ENCODE data around the gene TRERF1. TPM values are rescaled to one million over a fixed set of nuclear protein-coding genes. Genes with fewer than 3 reads are reported as not detected.

Gene TRERF1
- total RNA-seq, 1 donor from 2014 or later = 12.4 TPM

DNA sequence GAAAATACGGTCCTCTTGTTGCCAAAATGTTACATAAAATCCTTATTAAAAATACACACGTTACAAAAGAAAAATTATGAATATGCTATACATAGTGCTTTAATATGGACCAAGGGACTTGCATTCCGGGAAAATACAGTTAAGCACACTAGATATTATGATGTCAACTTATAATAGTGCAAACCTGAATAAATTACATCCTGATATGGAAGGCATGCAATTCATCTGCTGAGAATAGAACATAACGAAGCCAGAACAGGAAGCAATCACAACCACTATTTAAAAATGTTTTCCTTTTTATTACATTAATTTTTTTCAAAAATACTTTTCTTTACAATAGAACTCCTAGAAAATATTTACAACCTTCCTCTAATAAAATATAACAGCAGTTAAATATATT is 226.3 kb downstream of the TRERF1 start:
- DNase-seq (ENCODE audit: low read depth, low spot score) = no peak
- H3K27ac Mint-ChIP-seq (ENCODE audit: unreplicated experiment) = no peak overlapping the region
- H3K9me3 Mint-ChIP-seq = no peaks in the 10 kb centered on the region
- H3K27me3 Mint-ChIP-seq (ENCODE audit: low read depth) = no peaks in the 10 kb centered on the region
- H3K4me1 Mint-ChIP-seq = no peaks in the 10 kb centered on the region
- no peaks in the 10 kb centered on the region for H3K36me3 Mint-ChIP-seq (ENCODE audit: low read depth)
- TF ChIP-seq CTCF (conservative IDR thresholded peaks at IDR 0.05) = no peak
- no peak overlapping the region for H3K4me3 Mint-ChIP-seq

DNA sequence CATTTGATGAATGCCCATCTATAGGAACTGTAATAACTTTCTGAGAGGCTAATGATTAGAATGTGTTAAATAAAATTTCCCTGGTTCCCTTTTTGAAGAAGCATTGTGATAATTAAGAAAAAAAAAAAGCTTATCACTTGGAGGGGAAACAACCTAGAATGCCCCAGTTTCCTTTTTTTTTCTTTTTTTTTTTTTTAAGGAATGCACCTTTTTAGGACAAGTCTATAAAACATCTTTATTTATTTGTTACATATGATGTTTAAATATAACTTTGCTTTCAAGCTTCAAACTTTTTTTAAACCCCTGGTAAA is 226.7 kb downstream of the TRERF1 start:
- no peak for TF ChIP-seq CTCF (conservative IDR thresholded peaks at IDR 0.05)
- Mint-ChIP-seq H3K27me3 (ENCODE audit: low read depth) (no peaks in the 10 kb centered on the region), H3K4me1 (no peaks in the 10 kb centered on the region), H3K9me3 (no peaks in the 10 kb centered on the region), H3K27ac (ENCODE audit: unreplicated experiment) (no peak overlapping the region), H3K36me3 (ENCODE audit: low read depth) (no peaks in the 10 kb centered on the region), H3K4me3 (no peak overlapping the region)
- no peak for DNase-seq (ENCODE audit: low read depth, low spot score)

DNA sequence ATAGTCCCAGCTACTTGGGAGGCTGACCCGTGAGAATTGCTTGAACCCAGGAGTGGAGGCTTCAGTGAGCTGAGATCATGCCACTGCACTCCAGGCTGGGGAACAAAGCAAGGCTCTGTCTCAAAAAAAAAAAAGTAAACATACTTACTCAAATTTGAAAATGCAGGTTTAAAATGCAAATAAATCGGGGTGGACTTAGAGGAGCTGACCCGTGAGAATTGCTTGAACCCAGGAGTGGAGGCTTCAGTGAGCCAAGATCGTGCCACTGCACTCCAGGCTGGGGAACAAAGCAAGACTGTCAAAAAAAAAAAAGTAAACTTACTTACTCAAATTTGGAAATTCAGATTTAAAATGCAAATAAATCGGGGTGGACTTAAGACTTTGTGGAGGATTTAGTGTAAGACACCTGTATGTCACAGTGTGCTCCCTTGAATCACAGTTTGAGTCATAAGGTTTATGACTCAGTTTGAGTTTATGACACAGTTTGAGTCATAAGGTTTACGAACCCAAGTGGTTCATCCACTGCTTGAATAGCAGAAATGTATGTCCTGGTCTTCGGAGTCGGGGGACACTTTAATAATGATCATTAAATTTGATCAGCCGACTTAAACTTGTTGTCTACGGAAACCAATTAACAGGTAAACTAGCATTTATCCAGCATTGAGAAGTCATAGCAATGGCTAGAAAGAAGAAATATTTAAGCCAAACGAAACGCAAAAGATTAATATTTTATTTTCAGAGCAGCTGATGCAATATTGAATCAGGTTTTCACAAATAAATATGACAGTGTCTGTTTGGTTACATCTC is 227.3 kb downstream of the TRERF1 start:
- no peaks in the 10 kb centered on the region for H3K4me1 Mint-ChIP-seq
- H3K4me3 Mint-ChIP-seq = no peak overlapping the region
- H3K27ac Mint-ChIP-seq (ENCODE audit: unreplicated experiment) = no peak overlapping the region
- H3K27me3 Mint-ChIP-seq (ENCODE audit: low read depth) = no peaks in the 10 kb centered on the region
- no peaks in the 10 kb centered on the region for H3K9me3 Mint-ChIP-seq
- TF ChIP-seq CTCF (conservative IDR thresholded peaks at IDR 0.05) = no peak
- H3K36me3 Mint-ChIP-seq (ENCODE audit: low read depth) = no peaks in the 10 kb centered on the region
- DNase-seq (ENCODE audit: low read depth, low spot score) = no peak

GRCh38 chr6:42222448-42222847 is 229.3 kb downstream of the TRERF1 start:
- TF ChIP-seq CTCF (conservative IDR thresholded peaks at IDR 0.05) = no peak
- Mint-ChIP-seq H3K4me1 (peaks cover 5% of the 10 kb centered on the region), H3K27me3 (ENCODE audit: low read depth) (no peaks in the 10 kb centered on the region), H3K36me3 (ENCODE audit: low read depth) (peaks cover 3% of the 10 kb centered on the region), H3K27ac (ENCODE audit: unreplicated experiment) (no peak overlapping the region), H3K9me3 (no peaks in the 10 kb centered on the region), H3K4me3 (no peak overlapping the region)
- no peak for DNase-seq (ENCODE audit: low read depth, low spot score)

GRCh38 chr6:42221546-42221945 is 230.2 kb downstream of the TRERF1 start:
- Mint-ChIP-seq H3K4me3 (peak overlapping the region; percentile 10), H3K4me1 (peaks cover 10% of the 10 kb centered on the region), H3K9me3 (no peaks in the 10 kb centered on the region), H3K36me3 (ENCODE audit: low read depth) (peaks cover 4% of the 10 kb centered on the region), H3K27me3 (ENCODE audit: low read depth) (no peaks in the 10 kb centered on the region), H3K27ac (ENCODE audit: unreplicated experiment) (no peak overlapping the region)
- no peak for TF ChIP-seq CTCF (conservative IDR thresholded peaks at IDR 0.05)
- no peak for DNase-seq (ENCODE audit: low read depth, low spot score)
